Measurements from ENCODE around the gene AXIN1. TPM values are rescaled to one million over a fixed set of nuclear protein-coding genes. Genes with fewer than 3 reads are reported as not detected.
A peak's percentile ranks its signal among the peaks of the same experiment; 100 is the strongest.

Gene AXIN1
- total and polyA plus RNA-seq, 2 of the 8 experiments (the other 6 are each of a cell fraction or from before 2014, with no cell fraction given) = 12.5 to 41.9 TPM

DNA sequence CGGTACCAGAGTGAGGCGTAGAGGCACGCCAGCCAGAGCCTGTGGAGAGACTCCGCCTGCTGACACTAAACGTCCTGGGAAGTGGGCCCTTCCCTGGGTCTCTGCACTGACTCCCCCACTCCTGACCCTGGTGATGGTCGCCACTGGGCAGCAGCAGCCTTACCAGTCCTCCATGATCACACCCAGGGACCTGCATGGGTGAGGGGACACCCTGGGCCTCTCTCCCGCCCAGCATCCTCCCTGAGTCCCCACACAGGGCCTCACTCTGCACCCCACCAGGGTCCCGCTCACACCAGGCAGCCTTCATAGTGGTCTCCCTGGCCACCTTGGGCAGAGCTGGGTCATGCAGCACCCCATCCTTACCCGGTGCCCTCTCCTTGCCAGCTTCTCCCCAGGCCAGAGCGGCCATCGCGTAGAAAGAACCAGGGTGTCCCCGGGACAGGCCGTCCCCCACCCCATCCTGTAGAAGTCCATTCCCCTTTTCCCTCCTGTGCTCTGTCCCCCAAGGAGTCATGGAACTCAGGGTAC is 87.5 kb downstream of the AXIN1 start:
- no peak overlapping the region for H3K18ac ChIP-seq (ENCODE audit: extremely low read depth, low read length)
- no peak overlapping the region for H3K4me2 ChIP-seq (ENCODE audit: insufficient read depth in 1 of 2, low read depth in 2 of 2, low read length in 2 of 2)
- POLR2A ChIA-PET (ENCODE audit: partially characterized antibody) = no interaction called here
- FAIRE-seq (no peak), DNase-seq (ENCODE audit: low read depth in 1 of 2, low spot score in 2 of 2) (no peak)
- H3K56ac ChIP-seq (replicated peaks; ENCODE audit: insufficient read length, low read depth, low read length) = no peak overlapping the region
- H3K9ac ChIP-seq (replicated peaks in 1 of 4; ENCODE audit: extremely low read depth in 1 of 4, low read depth in 3 of 4, low read length in 3 of 4) = no peak overlapping the region
- H3K23ac ChIP-seq (ENCODE audit: insufficient read length) = no peak overlapping the region
- no peak overlapping the region; the same call in 1 of the 2 replicates for H3K27ac ChIP-seq (ENCODE audit: low read depth, low read length)
- no peaks in the 10 kb centered on the region for H3K79me2 ChIP-seq (ENCODE audit: control insufficient read depth in 1 of 2, insufficient read depth in 2 of 2, low read length in 2 of 2)
- H3K4me1 ChIP-seq (replicated peaks in 1 of 4; ENCODE audit: control insufficient read depth in 3 of 4, insufficient read depth in 4 of 4, low read length in 3 of 4) = no peaks in the 10 kb centered on the region; a peak in 1 of 7 replicates
- no peak overlapping the region for H2BK12ac ChIP-seq (ENCODE audit: low read depth, low read length)
- H2AFZ ChIP-seq (ENCODE audit: low read length) = no peak overlapping the region
- no peak overlapping the region for H2BK120ac ChIP-seq (replicated peaks; ENCODE audit: low read depth, low read length)
- no peak overlapping the region for H2AK5ac ChIP-seq (ENCODE audit: low read depth, low read length)
- H4K20me1 ChIP-seq (replicated peaks in 1 of 2; ENCODE audit: control insufficient read depth in 1 of 2, insufficient read depth in 2 of 2, low read length in 2 of 2) = peaks cover 0 to 17% of the 10 kb centered on the region in 2 experiments
- no peak overlapping the region for H3K4ac ChIP-seq (replicated peaks; ENCODE audit: insufficient read length, low read depth, low read length)
- no peaks in the 10 kb centered on the region for H3K9me3 ChIP-seq (ENCODE audit: insufficient read depth in 2 of 2, low read depth in 1 of 2, low read length in 1 of 2)
- no peak overlapping the region for H3K14ac ChIP-seq (ENCODE audit: insufficient read length)
- no peaks in the 10 kb centered on the region for H3K79me1 ChIP-seq (ENCODE audit: low read depth, low read length)
- CTCF ChIA-PET (ENCODE audit: partially characterized antibody) = interaction anchor here (0.9 to 1.4 kb wide), 3 partner anchors 39 to 97 kb away, joined by 3 to 4 read pairs (median 3); no protein-coding TSS in a partner anchor
- H3K4me3 ChIP-seq (ENCODE audit: extremely low read depth in 1 of 4, insufficient read depth in 2 of 4, low read depth in 3 of 4, low read length in 4 of 4) = no peak overlapping the region
- H3K36me3 ChIP-seq (ENCODE audit: control insufficient read depth in 2 of 4, insufficient read depth in 4 of 4, low read length in 3 of 4) = peaks cover 5 to 11% (median 7%) of the 10 kb centered on the region in 4 experiments; a peak in 6 of 8 replicates
- peaks cover 4% of the 10 kb centered on the region; the same call in 1 of the 2 replicates for H3K23me2 ChIP-seq (ENCODE audit: low read depth, low read length)
- WGBS, 2 experiments (ENCODE audit: extremely low coverage in 1 of 2, insufficient coverage in 1 of 2, insufficient read length in 1 of 2, insufficient replicate concordance in 2 of 2, low coverage in 1 of 2, low lambda C conversion rate in 2 of 2, missing lambda C conversion rate in 1 of 2) = 92% methylated on average over 14 of the region's 14 CpGs; no CpG with 5 or more reads in 1 of the 2 experiments
- no peaks in the 10 kb centered on the region for H3K27me3 ChIP-seq (replicated peaks in 1 of 4; ENCODE audit: control insufficient read depth in 3 of 4, extremely low read depth in 1 of 4, insufficient read depth in 3 of 4, low read length in 3 of 4)
- H4K8ac ChIP-seq (ENCODE audit: extremely low read depth, insufficient read depth, low read length) = no peak overlapping the region
- H4K5ac ChIP-seq (ENCODE audit: insufficient read length, low read depth, low read length) = no peak overlapping the region
- no peak overlapping the region for H4K91ac ChIP-seq (replicated peaks; ENCODE audit: insufficient read length, low read length)
- peak overlapping the region; percentile 35; the same call in 1 of the 2 replicates for H2BK5ac ChIP-seq (ENCODE audit: low read depth, low read length)
- H2BK20ac ChIP-seq (ENCODE audit: low read length) = no peak overlapping the region
- no peak overlapping the region for H2BK15ac ChIP-seq (ENCODE audit: low read length)
- TF ChIP-seq CHD1 (IDR thresholded peaks at IDR 0.05; ENCODE audit: low read depth, low read length) (no peak), CHD2 (IDR thresholded peaks at IDR 0.05; ENCODE audit: low read length) (no peak), RBBP5 (IDR thresholded peaks at IDR 0.05; ENCODE audit: borderline replicate concordance, low read depth, low read length) (no peak), SAP30 (IDR thresholded peaks at IDR 0.05; ENCODE audit: insufficient read depth, insufficient replicate concordance, low read length) (no peak), JUND (IDR thresholded peaks at IDR 0.05; ENCODE audit: low read length) (no peak), POLR2A (IDR thresholded peaks at IDR 0.05; ENCODE audit: control extremely low read depth in 1 of 2, low read depth in 2 of 2, low read length in 2 of 2) (no peak), SP1 (IDR thresholded peaks at IDR 0.05; ENCODE audit: low read depth, low read length) (no peak), KDM1A (IDR thresholded peaks at IDR 0.05; ENCODE audit: borderline replicate concordance, low read length) (no peak), CEBPB (IDR thresholded peaks at IDR 0.05; ENCODE audit: low read depth, low read length) (no peak), NRF1 (IDR thresholded peaks at IDR 0.05; ENCODE audit: low read depth, low read length) (no peak), CREB1 (IDR thresholded peaks at IDR 0.05) (no peak), TBP (IDR thresholded peaks at IDR 0.05; ENCODE audit: low read depth, low read length) (no peak), GTF2F1 (IDR thresholded peaks at IDR 0.05; ENCODE audit: borderline replicate concordance, low read depth, low read length) (no peak), CTBP2 (IDR thresholded peaks at IDR 0.05; ENCODE audit: borderline replicate concordance, insufficient read depth, insufficient read length, low read length) (no peak)
- TF ChIP-seq, protein P1, sequence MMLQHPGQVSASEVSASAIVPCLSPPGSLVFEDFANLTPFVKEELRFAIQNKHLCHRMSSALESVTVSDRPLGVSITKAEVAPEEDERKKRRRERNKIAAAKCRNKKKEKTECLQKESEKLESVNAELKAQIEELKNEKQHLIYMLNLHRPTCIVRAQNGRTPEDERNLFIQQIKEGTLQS (IDR thresholded peaks at IDR 0.05; ENCODE audit: insufficient read depth, low read depth, low read length) = no peak
